ENCODE results near the gene FRG2C. TPM values are rescaled to one million over a fixed set of nuclear protein-coding genes. Genes with fewer than 3 reads are reported as not detected.
"Not testable (repeated sequence)": the region's sequence is repeated elsewhere in the genome, so short reads cannot be mapped to it uniquely, and the experiment has no call there.

Gene FRG2C
- total RNA-seq, 1 experiment from 2014 or later: not detected

DNA sequence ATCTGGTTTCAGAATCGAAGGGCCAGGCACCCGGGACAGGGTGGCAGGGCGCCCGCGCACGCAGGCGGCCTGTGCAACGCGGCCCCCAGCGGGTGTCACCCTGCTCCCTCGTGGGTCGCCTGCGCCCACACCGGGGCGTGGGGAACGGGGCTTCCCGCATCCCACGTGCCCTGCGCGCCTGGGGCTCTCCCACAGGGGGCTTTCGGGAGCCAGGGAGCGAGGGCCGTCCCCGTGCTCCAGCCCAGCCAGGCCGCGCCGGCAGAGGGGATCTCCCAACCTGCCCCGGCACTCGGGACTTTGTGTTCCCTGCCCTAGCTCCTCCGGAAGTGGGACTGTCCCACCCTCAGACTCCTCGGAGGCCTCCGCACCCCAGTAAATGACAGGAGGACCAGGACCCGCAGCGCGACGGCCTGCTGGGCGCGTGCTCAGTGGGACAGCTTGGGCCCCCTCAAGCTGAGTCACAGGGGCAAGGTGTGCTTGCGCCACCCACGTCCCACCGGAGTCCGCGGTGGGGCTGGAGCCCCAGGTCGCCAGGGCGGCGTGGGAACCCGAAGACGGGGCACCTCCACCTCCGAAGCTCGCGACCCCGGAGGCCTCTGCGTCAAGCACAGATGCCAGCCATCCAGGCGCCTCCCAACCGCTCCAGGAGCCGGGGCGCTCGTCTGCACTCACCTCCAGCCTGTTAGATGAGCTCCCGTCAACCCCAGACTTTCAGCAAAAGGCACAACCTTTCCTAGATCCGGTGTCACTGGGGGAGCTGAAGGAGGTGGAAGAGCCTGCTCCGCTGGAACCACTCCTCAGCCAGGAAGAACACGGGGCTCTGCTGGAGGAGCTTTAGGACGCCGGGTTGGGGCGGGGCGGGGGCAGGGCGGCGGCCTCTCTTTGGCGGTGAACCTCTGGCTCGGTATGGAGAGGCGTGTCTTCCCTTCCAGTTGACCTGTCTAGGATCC, 5.5 kb downstream of the FRG2C start:
- not testable (repeated sequence) for DNase-seq (ENCODE audit: low spot score)

DNA sequence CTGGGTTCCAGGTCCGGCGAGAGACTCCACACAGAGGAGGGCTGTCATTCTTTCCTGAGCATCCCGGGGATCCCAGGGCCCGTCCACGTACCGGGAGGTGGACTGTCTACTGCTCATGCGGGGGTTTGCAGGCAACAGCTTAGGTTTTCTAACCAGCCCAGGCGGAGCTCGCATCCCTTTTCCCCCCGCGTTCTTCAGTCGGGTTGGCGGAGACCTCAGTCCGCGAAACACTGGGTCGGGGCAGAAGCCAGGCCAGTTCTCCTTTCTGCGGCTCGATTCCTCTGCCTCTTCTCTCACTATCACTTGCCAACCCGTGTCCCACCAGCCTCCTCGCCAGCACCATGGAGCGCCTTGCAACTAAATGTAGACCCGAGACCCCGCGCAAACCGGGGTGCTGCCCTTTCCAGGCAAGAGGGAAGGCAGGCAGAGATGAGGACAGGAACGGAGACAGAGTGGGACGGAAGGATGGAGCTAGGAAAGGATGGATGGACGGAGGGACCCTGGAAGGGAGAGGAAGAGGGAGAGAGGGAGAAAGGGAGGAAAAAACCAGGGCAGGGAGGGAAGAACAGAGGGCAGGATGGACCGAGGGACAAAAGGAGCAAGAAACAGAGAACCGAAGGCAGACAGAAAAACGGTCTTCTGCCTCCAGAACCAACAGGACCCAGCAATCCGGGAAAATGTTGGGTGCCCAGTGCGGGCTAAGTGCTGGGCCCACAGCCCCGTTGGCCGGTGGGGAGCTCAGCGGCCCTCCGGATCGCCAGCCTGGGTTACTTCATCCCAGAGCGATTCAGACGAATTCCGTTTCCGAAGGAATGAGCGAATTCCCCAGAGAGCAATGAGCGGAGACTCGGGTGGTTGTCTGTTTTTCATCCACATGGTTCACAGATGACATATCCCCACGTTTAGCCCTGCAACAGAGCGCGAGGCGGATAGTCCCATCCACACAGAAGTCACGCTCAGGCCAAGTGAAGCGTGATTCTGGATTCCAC, 6.5 kb downstream of the FRG2C start:
- DNase-seq (ENCODE audit: low spot score): not testable (repeated sequence)

DNA sequence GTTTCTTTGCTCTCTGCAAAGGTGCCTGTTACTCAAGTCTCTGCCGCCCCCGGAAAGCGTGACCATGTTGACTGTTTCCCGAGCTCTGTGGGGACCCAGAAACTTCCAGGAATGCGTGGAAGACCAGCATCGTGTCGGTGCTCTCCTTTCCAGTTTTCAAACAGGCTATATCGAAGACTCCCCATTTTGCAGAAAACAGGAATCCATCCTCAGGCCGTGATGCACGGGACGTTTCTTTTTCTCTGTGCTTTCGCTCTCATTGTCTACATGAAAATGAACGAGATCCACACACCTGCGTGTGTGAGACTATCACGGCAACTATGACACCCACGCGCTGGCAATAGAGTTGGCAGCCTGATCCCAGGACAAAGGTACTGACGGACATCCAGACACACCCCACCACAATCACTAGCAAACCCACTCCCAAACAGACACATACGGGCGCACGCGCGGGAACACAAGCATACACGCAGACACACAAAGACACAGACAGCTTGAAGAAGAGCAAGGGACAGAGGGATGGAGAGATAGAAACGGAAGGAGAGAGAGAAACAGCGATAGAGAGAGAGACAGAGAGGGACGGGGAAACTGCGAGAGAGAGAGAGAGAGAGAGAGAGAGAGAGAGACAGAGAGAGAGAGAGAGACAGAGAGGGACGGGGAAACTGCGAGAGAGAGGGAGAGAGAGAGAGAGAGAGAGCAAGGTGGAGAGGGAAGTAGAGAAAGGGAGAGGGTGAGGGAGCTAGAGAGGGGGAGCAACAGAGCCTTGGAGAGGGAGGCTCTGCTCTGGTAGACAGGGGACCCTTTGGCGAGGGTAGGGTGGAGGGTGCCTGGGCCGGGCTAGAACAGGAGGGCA, 7.4 kb downstream of the FRG2C start:
- DNase-seq (ENCODE audit: low spot score): not testable (repeated sequence)

- not testable (repeated sequence) for DNase-seq (ENCODE audit: low spot score)
Measured at GRCh38 chr3:75672140-75672775, 8.1 kb downstream of the FRG2C start.

DNA sequence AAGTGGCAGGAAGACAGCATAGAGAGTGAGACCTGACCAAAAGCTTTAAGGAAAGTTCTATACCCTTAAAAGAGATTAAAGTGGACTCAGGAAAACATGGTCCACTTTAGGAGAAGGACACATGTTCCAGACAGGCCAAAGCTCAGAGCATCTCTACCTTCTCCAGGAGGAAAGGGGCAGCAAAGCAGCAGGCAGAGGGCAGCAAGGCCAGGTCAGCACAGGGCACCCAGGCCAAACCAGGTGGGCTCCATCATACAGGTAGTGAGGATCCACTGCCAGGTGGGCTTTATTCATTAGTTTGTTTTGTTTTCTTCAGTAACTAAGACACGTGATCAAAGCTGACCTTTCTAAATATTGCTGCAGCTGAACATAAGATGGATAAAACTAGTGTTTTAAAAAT, 19.8 kb downstream of the FRG2C start:
- DNase-seq (ENCODE audit: low spot score): not testable (repeated sequence)

- DNase-seq (ENCODE audit: low spot score): no peak
Measured at GRCh38 chr3:75687323-75687722, 23.2 kb downstream of the FRG2C start.

DNA sequence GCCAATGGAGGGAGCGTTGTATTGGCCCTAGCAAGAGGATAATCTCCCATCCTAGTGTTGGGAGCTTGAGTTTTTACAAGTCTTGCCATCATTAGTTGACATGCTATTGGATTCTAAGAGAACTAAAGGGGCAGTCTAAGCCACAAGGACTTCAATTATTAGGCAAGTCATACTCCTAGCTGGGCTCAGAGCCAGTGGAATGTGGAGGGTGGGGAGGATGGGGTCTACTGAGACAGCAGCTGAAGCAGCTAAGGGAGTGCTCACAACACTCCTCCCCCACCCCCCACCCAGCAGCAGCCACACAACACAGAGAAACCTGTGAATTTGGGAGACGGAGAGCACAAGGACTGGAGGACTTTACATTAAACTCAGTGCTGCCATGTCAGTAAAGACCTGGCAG, 27.9 kb downstream of the FRG2C start:
- no peak for DNase-seq (ENCODE audit: low spot score)

Other genes starting within 250 kb of the FRG2C start
- 0.21 and 0.57 TPM in 2 replicates for gene ZNF717, start 121.2 kb downstream of the FRG2C start, total RNA-seq (2014; rRNA removed; shearing (Covaris generic))